ENCODE results near the gene LRAT.
"Not testable (repeated sequence)": the region's sequence is repeated elsewhere in the genome, so short reads cannot be mapped to it uniquely, and the experiment has no call there.

LRAT gene

DNA sequence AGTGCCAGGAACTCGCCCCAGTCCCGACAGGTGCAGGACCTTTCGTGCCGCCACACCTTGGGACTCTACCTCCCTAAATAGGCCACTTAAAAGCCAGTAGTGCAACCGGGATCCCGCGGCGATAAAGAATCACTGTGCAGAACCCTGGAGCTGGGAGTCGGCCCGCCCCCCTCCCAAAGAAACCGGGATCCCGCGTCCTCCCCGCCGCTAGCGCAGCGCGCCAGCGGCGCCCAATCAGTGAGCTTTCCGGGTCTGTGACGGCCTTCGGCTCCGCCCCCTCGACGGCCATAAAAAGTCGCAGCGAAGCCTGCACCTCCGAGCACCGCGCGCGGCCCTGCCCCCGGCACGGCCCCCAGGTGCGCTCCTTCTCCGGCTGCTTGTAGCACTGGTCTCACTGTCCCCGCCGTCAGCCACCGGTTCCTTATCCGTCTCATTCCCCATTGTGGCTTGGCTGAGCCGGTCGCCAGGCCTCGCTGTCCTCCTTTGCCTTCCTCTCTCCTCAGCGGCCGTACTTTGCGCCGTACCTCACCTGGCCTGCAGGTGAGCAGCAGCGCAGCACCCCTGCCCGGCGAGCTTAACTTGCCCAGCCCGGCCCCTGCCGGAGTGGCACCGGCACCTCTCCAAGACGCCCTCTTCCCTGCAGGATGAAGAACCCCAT is at the start of gene LRAT:
Gene LRAT (plus strand): TSS at position 318 of the 658 bp plus-strand sequence. CDS start 327 bp downstream, at position 645.
- DNase-seq (ENCODE audit: low read depth in 2 of 3, low spot score in 2 of 3) = no peak

DNA sequence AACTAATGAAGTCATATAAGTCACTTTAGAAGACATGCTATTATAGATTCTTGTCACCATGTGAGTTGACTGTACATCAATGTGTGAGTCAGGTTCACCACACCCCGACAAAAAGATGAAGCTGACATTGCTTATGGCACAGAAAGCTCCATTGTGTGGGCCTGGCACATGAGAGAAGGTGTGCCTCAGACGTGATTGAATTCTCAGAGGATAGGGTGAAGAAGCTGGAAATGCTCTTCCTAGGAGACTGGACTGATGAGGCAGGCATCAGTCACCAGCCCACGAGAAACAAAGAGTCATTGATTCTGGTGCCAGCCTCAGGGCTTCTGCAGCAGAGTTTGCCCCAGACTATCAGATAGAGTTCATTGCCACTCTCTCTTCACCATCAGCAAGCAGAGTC is 35.9 kb upstream of the LRAT start:
- DNase-seq (ENCODE audit: low read depth in 2 of 3, low spot score in 2 of 3) = no peak

DNA sequence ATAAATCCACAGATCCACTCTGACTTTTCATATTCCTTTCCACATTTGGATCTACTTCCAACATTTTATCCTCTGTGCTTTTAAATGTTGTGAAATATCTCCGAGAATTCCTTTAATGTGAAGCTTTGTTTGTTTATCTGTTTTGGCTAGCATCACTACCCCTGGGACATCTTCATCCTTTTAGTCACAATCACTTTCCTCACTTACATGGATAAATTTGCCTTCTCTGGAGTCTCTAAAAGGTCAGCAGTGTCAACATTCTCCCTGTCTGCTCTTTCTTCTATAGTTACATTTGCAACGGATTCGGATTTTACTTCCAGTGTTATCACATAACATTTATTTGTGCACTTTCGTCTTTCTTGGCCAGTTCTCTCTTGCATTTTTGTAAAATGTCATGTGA is 34.2 kb upstream of the LRAT start:
- no peak for DNase-seq (ENCODE audit: low read depth in 2 of 3, low spot score in 2 of 3)

- no peak for DNase-seq (ENCODE audit: low read depth in 2 of 3, low spot score in 2 of 3)
These were observed 32.3 kb upstream of the LRAT start for GRCh38 chr4:154711522-154711921.

- DNase-seq (ENCODE audit: low read depth in 2 of 3, low spot score in 2 of 3) = no peak
These were observed 29.3 kb upstream of the LRAT start for GRCh38 chr4:154714339-154715040.

DNA sequence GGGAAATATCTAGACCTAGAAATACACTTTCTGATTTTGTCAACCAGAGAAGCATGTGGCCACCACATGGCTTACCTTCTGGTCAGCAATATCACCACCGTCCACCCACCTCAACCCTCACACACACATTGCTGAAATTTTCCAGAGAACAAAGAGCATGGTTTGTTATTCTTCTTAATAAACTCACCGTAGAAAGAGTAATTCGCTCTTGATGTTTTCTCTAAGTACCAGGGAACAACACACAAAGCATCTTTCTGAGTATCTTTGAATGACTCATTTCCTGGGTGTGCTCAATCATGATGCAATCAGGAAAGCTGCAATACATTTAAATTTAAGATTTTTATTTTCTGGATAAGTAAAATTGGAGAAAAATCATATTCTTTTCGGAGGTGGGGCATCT is 24.7 kb upstream of the LRAT start:
- no peak for DNase-seq (ENCODE audit: low read depth in 2 of 3, low spot score in 2 of 3)

DNA sequence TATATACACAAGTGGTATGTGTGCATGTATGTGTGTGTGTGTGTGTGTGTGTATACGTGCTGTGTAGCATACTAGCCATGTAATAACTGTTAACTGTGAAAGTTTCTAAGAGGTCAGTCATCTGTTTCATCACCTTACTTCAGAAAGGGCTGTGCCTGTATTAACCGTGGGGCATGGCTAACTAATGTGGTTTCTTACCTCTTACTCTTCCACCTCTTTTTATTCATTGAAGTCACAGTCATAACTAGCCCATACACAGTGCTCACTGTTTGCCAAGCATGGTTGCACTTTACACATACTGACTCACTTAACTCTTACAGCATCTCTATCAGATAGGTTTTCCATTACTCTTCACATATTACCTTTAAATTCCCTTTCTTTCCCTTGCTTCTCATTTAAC is 23.7 kb upstream of the LRAT start:
- no peak for DNase-seq (ENCODE audit: low read depth in 2 of 3, low spot score in 2 of 3)

- no peak for DNase-seq (ENCODE audit: low read depth in 2 of 3, low spot score in 2 of 3)
These were observed 23.1 kb upstream of the LRAT start for GRCh38 chr4:154720618-154721267.

DNA sequence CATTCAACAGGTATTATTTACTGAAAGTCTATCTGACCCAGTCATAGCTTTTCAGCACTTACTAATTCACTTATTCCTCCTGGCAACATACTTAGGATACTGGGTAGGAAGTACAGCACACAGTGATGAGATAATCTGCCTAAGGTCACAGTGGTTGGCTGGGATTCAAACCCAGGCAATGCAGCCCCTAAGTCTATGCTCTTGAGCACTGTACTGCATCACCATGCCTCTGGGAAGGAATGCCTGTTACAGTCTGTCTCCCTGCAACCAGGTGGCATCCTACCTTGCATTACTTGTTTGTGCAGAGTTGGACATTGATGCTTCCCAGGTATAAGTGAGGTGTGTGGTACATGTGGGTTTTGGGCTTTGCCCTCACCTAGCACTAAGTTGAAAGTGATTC is 21.5 kb upstream of the LRAT start:
- no peak for DNase-seq (ENCODE audit: low read depth in 2 of 3, low spot score in 2 of 3)

- DNase-seq (ENCODE audit: low read depth in 2 of 3, low spot score in 2 of 3) = not testable (repeated sequence)
These were observed 20.2 kb upstream of the LRAT start for GRCh38 chr4:154723601-154724000.

- no peak for DNase-seq (ENCODE audit: low read depth in 2 of 3, low spot score in 2 of 3)
These were observed 16.3 kb upstream of the LRAT start for GRCh38 chr4:154727540-154727939.

DNA sequence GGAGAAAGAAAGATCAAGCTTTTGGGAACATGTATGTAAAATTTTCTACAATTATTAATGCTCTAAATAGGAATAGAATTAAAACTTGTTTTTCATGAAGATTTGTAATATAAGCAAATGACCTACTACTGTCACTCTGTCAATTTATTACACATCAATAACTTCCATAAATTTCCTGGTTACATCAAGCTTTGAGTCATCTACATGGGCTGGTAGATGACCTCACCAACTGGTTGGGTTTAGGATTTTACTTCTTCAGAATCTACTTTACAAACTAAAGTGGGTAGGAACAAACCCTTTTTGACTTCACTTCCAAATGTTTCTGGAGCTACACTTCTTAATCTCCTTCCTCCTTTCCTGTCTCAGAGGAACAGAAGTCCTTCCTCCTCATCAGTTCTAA is 12.0 kb upstream of the LRAT start:
- DNase-seq (ENCODE audit: low read depth in 2 of 3, low spot score in 2 of 3) = no peak

DNA sequence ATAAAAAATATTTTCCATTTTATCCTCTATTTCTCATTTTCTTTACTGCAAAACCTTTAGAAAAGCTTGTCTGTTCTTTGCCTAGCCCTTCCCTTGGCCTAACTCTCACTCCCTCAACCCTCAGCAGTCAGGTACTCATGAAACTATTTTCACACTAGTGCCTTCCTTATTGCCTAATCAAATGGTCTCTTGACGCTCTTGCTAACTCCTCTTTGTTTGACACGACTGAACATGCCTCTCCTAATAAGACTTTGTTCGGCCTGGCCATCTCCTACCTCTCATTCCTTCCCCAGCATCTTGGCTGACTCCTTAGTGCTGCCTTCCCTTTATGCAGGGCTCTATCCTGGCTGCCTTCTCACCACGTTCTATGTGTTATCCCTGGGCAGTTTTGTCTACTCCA is 11.1 kb upstream of the LRAT start:
- DNase-seq (ENCODE audit: low read depth in 2 of 3, low spot score in 2 of 3) = no peak

GRCh38 chr4:154736770-154737169 is 7.0 kb upstream of the LRAT start:
- DNase-seq (ENCODE audit: low read depth in 2 of 3, low spot score in 2 of 3) = no peak

DNA sequence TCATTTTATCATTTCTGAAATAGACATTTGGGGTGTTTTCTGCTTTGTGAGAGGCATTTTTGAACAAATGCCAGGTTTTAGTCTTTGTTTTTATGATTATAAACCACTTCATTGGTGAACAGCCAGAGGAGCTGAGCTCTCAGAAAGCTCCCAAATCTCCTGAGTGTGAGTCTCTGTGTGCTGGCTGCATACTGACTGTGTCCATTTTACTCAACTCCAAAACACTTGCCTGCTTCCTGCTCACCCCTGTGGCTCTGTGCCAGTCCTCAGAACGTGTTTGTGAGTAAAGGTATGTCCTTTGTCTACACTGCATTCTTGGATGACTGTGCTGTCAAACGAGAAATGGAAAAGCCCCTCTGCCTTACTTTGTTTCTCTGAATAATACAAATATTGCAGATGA is 5.4 kb upstream of the LRAT start:
- DNase-seq (ENCODE audit: low read depth in 2 of 3, low spot score in 2 of 3) = no peak

GRCh38 chr4:154739111-154739510 is 4.7 kb upstream of the LRAT start:
- DNase-seq (ENCODE audit: low read depth in 2 of 3, low spot score in 2 of 3) = no peak

DNA sequence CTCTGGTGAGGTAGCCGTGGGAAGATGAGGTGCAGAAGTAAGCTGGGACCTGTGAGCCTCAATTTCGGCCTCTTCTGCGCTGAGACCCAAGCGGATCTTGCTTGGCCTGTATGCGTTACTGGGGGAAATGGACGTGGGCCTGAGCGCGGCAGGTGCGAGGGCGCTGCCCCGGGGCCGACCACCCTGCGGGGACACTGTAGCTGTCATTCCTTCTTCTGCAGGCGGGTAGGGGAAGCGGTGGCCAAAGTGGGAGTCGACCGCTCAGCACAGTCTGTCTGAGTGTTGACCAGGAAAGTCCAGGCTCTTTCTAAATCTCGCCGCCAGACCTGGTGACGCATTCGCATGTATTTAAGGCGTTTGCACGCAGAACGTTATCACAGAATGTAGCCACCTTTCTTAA is 3.3 kb upstream of the LRAT start:
- no peak for DNase-seq (ENCODE audit: low read depth in 2 of 3, low spot score in 2 of 3)

- DNase-seq (ENCODE audit: low read depth in 2 of 3, low spot score in 2 of 3) = no peak
These were observed 2.6 kb upstream of the LRAT start for GRCh38 chr4:154741131-154741665.

DNA sequence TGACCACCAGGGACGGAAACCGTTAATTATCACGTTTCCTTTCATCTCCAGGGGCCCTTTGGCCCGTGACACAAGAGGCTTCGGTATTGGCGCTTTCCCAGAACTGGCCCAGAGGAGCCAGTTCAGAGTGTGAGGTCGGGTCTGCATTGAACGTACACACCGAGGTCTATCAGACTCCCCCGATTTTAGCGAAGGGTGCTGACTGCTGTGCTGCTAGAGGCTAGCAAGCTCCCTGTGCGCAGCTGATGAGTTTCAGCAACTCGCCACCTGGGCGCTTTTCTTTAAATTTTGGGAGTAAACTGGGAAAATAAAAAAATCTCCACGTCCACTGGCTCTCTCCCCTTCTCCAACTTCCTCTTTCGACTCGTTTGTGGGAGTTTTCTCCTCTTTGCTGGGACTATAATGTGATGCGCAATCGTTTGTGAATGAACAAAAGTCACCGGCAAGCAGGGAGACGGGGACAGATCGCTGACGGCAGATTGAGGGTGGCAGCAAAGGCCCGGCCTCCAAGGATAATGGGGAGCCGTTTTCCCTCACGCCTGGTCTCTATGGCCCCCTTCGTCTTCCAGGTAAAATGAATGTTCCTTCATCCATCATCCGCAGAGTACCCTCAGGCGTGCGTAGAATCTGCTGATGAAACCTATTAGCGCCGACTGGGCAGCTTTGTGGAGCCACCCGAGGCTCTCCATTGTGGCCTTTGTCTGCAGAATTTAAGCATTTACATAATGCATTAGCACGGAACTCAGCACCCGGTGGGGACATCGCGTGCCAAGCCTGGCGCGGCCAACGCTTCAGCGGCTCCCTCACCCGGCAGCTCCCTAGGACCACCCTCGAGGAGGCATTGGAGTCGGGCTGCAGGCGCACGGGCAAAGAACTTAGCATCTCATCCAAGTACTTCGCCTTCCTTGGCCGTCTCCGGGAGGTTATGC is 1.6 kb upstream of the LRAT start:
- DNase-seq (ENCODE audit: low read depth in 2 of 3, low spot score in 2 of 3) = no peak

- no peak for DNase-seq (ENCODE audit: low read depth in 2 of 3, low spot score in 2 of 3)
These were observed 634 bp downstream of the LRAT start for GRCh38 chr4:154744341-154744926.

DNA sequence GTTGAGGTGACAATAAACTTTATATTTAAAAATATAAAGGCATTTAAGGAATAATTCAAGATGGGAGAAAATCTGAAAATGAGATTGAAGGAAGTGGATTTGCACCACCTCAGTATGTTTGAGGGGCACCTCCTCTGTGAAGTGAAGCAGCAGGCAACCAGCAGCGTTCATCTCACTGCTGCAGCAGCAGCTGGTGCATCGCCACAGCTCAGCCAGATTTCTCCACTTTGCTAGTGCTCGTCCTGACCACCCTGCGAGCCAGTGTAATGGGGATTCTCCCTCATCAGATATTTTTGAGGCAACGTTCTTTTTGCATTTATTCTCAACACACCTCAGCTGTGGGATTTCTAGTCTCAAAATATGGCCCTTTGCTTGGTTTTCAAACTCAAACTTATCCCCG is 13.9 kb downstream of the LRAT start:
- no peak for DNase-seq (ENCODE audit: low read depth in 2 of 3, low spot score in 2 of 3)

Measured in activated CD8-positive, alpha-beta memory T cell treated with anti-CD3 and anti-CD28 coated beads for 48 hours (primary cell).